HT1080 (cell line): ENCODE measurements around the gene NAMPT. TPM values are rescaled to one million over a fixed set of nuclear protein-coding genes. Genes with fewer than 3 reads are reported as not detected.
"Not testable (repeated sequence)": the region's sequence is repeated elsewhere in the genome, so short reads cannot be mapped to it uniquely, and the experiment has no call there.

Experiments
- DNase-seq: peaks from one replicate; pipeline ENCODE4 v3.0.0-alpha.2; 2015; ENCODE audit warnings: low read depth
- polyA plus RNA-seq, 2 experiments: library from polyadenylated mRNA; depleted of rRNA; stranded (reverse); fragments of >200 nt; gene quantifications; 2 replicates each; pipeline ENCODE4 v1.2.3, GENCODE V29; 2015
- total RNA-seq: library from RNA; depleted of rRNA; stranded (reverse); fragments of >200 nt; shearing (Covaris generic); gene quantifications from 2 replicates; pipeline ENCODE4 v1.2.3, GENCODE V29; 2014; rRNA removed

The NAMPT gene
- total RNA-seq: 54.9 and 67.0 TPM in 2 replicates
- polyA plus RNA-seq (2015; cell fraction: cytosol; rRNA removed): 92.9 and 97.0 TPM in 2 replicates
- polyA plus RNA-seq (2015; cell fraction: nucleus; rRNA removed): 79.8 and 94.3 TPM in 2 replicates

- DNase-seq: no peak
Observed at GRCh38 chr7:106284714-106285050, at the start of gene NAMPT. NAMPT (minus strand) TSS chr7:106284983; CDS start chr7:106284884, 99 bp downstream.

GRCh38 chr7:106332201-106332600 lies 47.4 kb upstream of the NAMPT start:
- no peak for DNase-seq

GRCh38 chr7:106331441-106332175 lies 46.8 kb upstream of the NAMPT start:
- no peak for DNase-seq

GRCh38 chr7:106329971-106330733 lies 45.4 kb upstream of the NAMPT start:
- DNase-seq: peak; percentile 58

GRCh38 chr7:106329408-106329807 lies 44.6 kb upstream of the NAMPT start:
- no peak for DNase-seq

- DNase-seq: no peak
Observed at GRCh38 chr7:106327538-106328481, 43.0 kb upstream of the NAMPT start.

- DNase-seq: no peak
Observed at GRCh38 chr7:106326594-106327537, 42.1 kb upstream of the NAMPT start.

- DNase-seq: not testable (repeated sequence)
Observed at GRCh38 chr7:106324509-106324908, 39.7 kb upstream of the NAMPT start.

GRCh38 chr7:106320254-106320770 lies 35.5 kb upstream of the NAMPT start:
- not testable (repeated sequence) for DNase-seq

- no peak for DNase-seq
Observed at GRCh38 chr7:106318482-106318881, 33.7 kb upstream of the NAMPT start.

GRCh38 chr7:106317971-106318370 lies 33.2 kb upstream of the NAMPT start:
- DNase-seq: peak; percentile 10

- no peak for DNase-seq
Observed at GRCh38 chr7:106316947-106317346, 32.2 kb upstream of the NAMPT start.

GRCh38 chr7:106314875-106315274 lies 30.1 kb upstream of the NAMPT start:
- DNase-seq: no peak

GRCh38 chr7:106313966-106314365 lies 29.2 kb upstream of the NAMPT start:
- no peak for DNase-seq

- DNase-seq: peak; percentile 60
Observed at GRCh38 chr7:106313456-106313901, 28.7 kb upstream of the NAMPT start.

GRCh38 chr7:106312906-106313305 lies 28.1 kb upstream of the NAMPT start:
- DNase-seq: no peak

- DNase-seq: no peak
Observed at GRCh38 chr7:106312099-106312871, 27.5 kb upstream of the NAMPT start.

- DNase-seq: no peak
Observed at GRCh38 chr7:106309362-106309761, 24.6 kb upstream of the NAMPT start.

GRCh38 chr7:106306256-106306655 lies 21.5 kb upstream of the NAMPT start:
- no peak for DNase-seq
